Peyer's patch (tissue), 4 donors: ENCODE results near the gene GABBR2. TPM values are rescaled to one million over a fixed set of nuclear protein-coding genes. Genes with fewer than 3 reads are reported as not detected.

ENCODE experiments used
- DNase-seq, 3 donors: peaks; one replicate each; pipeline ENCODE4 v3.0.0-alpha.2; 2017 to 2019
- H3K27ac ChIP-seq, 4 donors: fragments of 200-600 bp; sonication (generic); one replicate each; pipeline ENCODE4 v1.5.1; 2016 to 2019
- H3K27me3 ChIP-seq, 2 donors: fragments of 200-600 bp; sonication (generic); one replicate each; pipeline ENCODE4 v1.5.1; 2019
- H3K36me3 ChIP-seq, 3 donors: fragments of 200-600 bp; sonication (generic); one replicate each; pipeline ENCODE4 v1.5.1; 2016 to 2019
- H3K4me1 ChIP-seq, 4 donors: fragments of 200-600 bp; sonication (generic); one replicate each; pipeline ENCODE4 v1.5.1; 2016 to 2019
- H3K4me3 ChIP-seq, 4 donors: fragments of 200-600 bp; sonication (generic); 1 replicate in 3 of 4; 2 replicates in 1 of 4; pipeline ENCODE4 v1.5.1; 2016 to 2019; ENCODE audit warnings: mild to moderate bottlenecking in 1 of 4
- H3K9me3 ChIP-seq, 4 donors: fragments of 200-600 bp; sonication (generic); one replicate each; pipeline ENCODE4 v1.5.1; 2016 to 2019; ENCODE audit warnings: mild to moderate bottlenecking in 1 of 4
- CTCF ChIP-seq, 6 experiments: fragments of 450-650 bp in 4 of 6; fragments of 200-600 bp in 2 of 6; sonication (generic) in 1 of 6; IDR thresholded peaks; one replicate each; pipeline ENCODE4 v1.5.1; 2017 to 2019; ENCODE audit warnings: antibody characterized with exemption in 6 of 6, mild to moderate bottlenecking in 3 of 6, moderate library complexity in 1 of 6
- POLR2A ChIP-seq, 2 donors: fragments of 450-650 bp; IDR thresholded peaks; one replicate each; pipeline ENCODE4 v1.5.1; 2017; ENCODE audit warnings: antibody characterized with exemption in 2 of 2, mild to moderate bottlenecking in 2 of 2, moderate library complexity in 2 of 2
- total RNA-seq, 4 donors: library from RNA; depleted of rRNA; stranded (reverse); fragments of >200 nt; gene quantifications; one replicate each; pipeline ENCODE4 v1.1.0, GENCODE V29; 2016

GABBR2 gene
- total RNA-seq, 4 donors from 2014 or later, result not detected

GRCh38 chr9:98612061-98612752 is 96.5 kb downstream of the GABBR2 start:
- no peaks in the 10 kb centered on the region for H3K4me1 ChIP-seq
- no peak overlapping the region for H3K27ac ChIP-seq
- H3K4me3 ChIP-seq, result no peak overlapping the region
- H3K9me3 ChIP-seq, result no peaks in the 10 kb centered on the region
- no peaks in the 10 kb centered on the region for H3K27me3 ChIP-seq
- TF ChIP-seq CTCF (IDR thresholded peaks at IDR 0.05) (no peak), POLR2A (IDR thresholded peaks at IDR 0.05) (no peak)
- DNase-seq, result no peak
- no peaks in the 10 kb centered on the region for H3K36me3 ChIP-seq

GRCh38 chr9:98611319-98611718 is 97.4 kb downstream of the GABBR2 start:
- no peak for DNase-seq
- Histone ChIP-seq H3K4me3 (no peak overlapping the region), H3K27ac (no peak overlapping the region), H3K4me1 (no peaks in the 10 kb centered on the region), H3K9me3 (no peaks in the 10 kb centered on the region), H3K36me3 (no peaks in the 10 kb centered on the region), H3K27me3 (no peaks in the 10 kb centered on the region)
- TF ChIP-seq POLR2A (IDR thresholded peaks at IDR 0.05) (no peak), CTCF (IDR thresholded peaks at IDR 0.05) (no peak)

- Histone ChIP-seq H3K4me3 (no peak overlapping the region), H3K27me3 (no peaks in the 10 kb centered on the region), H3K36me3 (no peaks in the 10 kb centered on the region), H3K4me1 (no peaks in the 10 kb centered on the region), H3K27ac (no peak overlapping the region), H3K9me3 (no peaks in the 10 kb centered on the region)
- no peak for TF ChIP-seq POLR2A (IDR thresholded peaks at IDR 0.05)
- TF ChIP-seq CTCF (IDR thresholded peaks at IDR 0.05), result no peak
- no peak for DNase-seq
Observed at GRCh38 chr9:98610711-98611110, 98.0 kb downstream of the GABBR2 start.

- Histone ChIP-seq H3K27me3 (no peaks in the 10 kb centered on the region), H3K9me3 (no peaks in the 10 kb centered on the region), H3K4me3 (no peak overlapping the region), H3K4me1 (no peaks in the 10 kb centered on the region), H3K27ac (no peak overlapping the region), H3K36me3 (no peaks in the 10 kb centered on the region)
- no peak for TF ChIP-seq POLR2A (IDR thresholded peaks at IDR 0.05)
- no peak for TF ChIP-seq CTCF (IDR thresholded peaks at IDR 0.05)
- DNase-seq, result no peak
Observed at GRCh38 chr9:98610211-98610610, 98.5 kb downstream of the GABBR2 start.

- H3K4me1 ChIP-seq, result no peaks in the 10 kb centered on the region
- DNase-seq, result no peak
- H3K4me3 ChIP-seq, result no peak overlapping the region
- H3K27me3 ChIP-seq, result no peaks in the 10 kb centered on the region
- H3K9me3 ChIP-seq, result no peaks in the 10 kb centered on the region
- H3K36me3 ChIP-seq, result no peaks in the 10 kb centered on the region
- no peak overlapping the region for H3K27ac ChIP-seq
- TF ChIP-seq POLR2A (IDR thresholded peaks at IDR 0.05), result no peak
- TF ChIP-seq CTCF (IDR thresholded peaks at IDR 0.05), result no peak
Observed at GRCh38 chr9:98609646-98610045, 99.1 kb downstream of the GABBR2 start.

GRCh38 chr9:98607787-98608186 is 100.9 kb downstream of the GABBR2 start:
- no peak for DNase-seq
- H3K36me3 ChIP-seq, result no peaks in the 10 kb centered on the region
- no peaks in the 10 kb centered on the region for H3K9me3 ChIP-seq
- H3K27me3 ChIP-seq, result no peaks in the 10 kb centered on the region
- no peak overlapping the region for H3K4me3 ChIP-seq
- no peaks in the 10 kb centered on the region for H3K4me1 ChIP-seq
- H3K27ac ChIP-seq, result no peak overlapping the region
- TF ChIP-seq POLR2A (IDR thresholded peaks at IDR 0.05), result no peak
- TF ChIP-seq CTCF (IDR thresholded peaks at IDR 0.05), result no peak
